Measurements from ENCODE around the gene SBF2. TPM values are rescaled to one million over a fixed set of nuclear protein-coding genes. Genes with fewer than 3 reads are reported as not detected.
"Not testable (repeated sequence)": the region's sequence is repeated elsewhere in the genome, so short reads cannot be mapped to it uniquely, and the experiment has no call there.

Gene SBF2
- total and polyA plus RNA-seq, 11 donors, result 10.4 to 33.9 (median 20.9) TPM

GRCh38 chr11:10004526-10005113 is 289.4 kb downstream of the SBF2 start:
- H3K9me3 ChIP-seq, result peaks cover 0 to 11% (median 0%) of the 10 kb centered on the region in 12 donors
- no peak for ATAC-seq
- intact Hi-C loops (cut with DNase I), result no loop called here
- TF ChIP-seq CTCF (IDR thresholded peaks at IDR 0.05) (no peak), POLR2A (IDR thresholded peaks at IDR 0.05) (no peak)
- H3K27ac ChIP-seq, result no peak overlapping the region
- no peak for DNase-seq
- 94 to 100% (median 100%) methylated on average over 1 of the region's 1 CpG for WGBS, 4 donors
- no peak overlapping the region for H3K4me3 ChIP-seq
- H3K4me1 ChIP-seq, result no peaks in the 10 kb centered on the region
- H3K27me3 ChIP-seq, result no peaks in the 10 kb centered on the region
- H3K36me3 ChIP-seq, result peaks cover 0 to 15% (median 5%) of the 10 kb centered on the region in 9 donors

- H3K27me3 ChIP-seq, result no peaks in the 10 kb centered on the region
- no peaks in the 10 kb centered on the region for H3K4me1 ChIP-seq
- intact Hi-C loops (cut with DNase I), result no loop called here
- no peak overlapping the region for H3K4me3 ChIP-seq
- no peak for DNase-seq
- WGBS, 4 donors, result 83 to 98% (median 90%) methylated on average over 1 of the region's 1 CpG
- H3K36me3 ChIP-seq, result peaks cover 0 to 30% (median 14%) of the 10 kb centered on the region in 9 donors
- TF ChIP-seq CTCF (IDR thresholded peaks at IDR 0.05) (no peak), POLR2A (IDR thresholded peaks at IDR 0.05) (no peak)
- H3K27ac ChIP-seq, result no peak overlapping the region
- no peak for ATAC-seq
- H3K9me3 ChIP-seq, result peaks cover 0 to 11% (median 0%) of the 10 kb centered on the region in 12 donors
Measured at GRCh38 chr11:10002221-10002620, 291.8 kb downstream of the SBF2 start.

GRCh38 chr11:9992306-9992705 is 301.7 kb downstream of the SBF2 start:
- H3K4me1 ChIP-seq, result no peaks in the 10 kb centered on the region
- intact Hi-C loops (cut with DNase I), result loop anchor here in 2 of 10 donors (5.0 kb wide), 1 partner anchor 315 kb away; the partner anchor contains the start of gene ADM (in 2 of the 2)
- TF ChIP-seq CTCF (IDR thresholded peaks at IDR 0.05), result no peak
- no peak for TF ChIP-seq POLR2A (IDR thresholded peaks at IDR 0.05)
- DNase-seq, result no peak
- WGBS, 4 donors, result 94 to 96% (median 95%) methylated on average over 3 of the region's 3 CpGs
- ATAC-seq, result no peak
- no peaks in the 10 kb centered on the region for H3K27me3 ChIP-seq
- peaks cover 0 to 13% (median 0%) of the 10 kb centered on the region in 12 donors for H3K9me3 ChIP-seq
- no peak overlapping the region for H3K27ac ChIP-seq
- H3K36me3 ChIP-seq, result peaks cover 0 to 66% (median 21%) of the 10 kb centered on the region in 9 donors
- no peak overlapping the region for H3K4me3 ChIP-seq

- Histone ChIP-seq H3K4me1 (no peaks in the 10 kb centered on the region), H3K27ac (no peak overlapping the region), H3K4me3 (no peak overlapping the region), H3K36me3 (peaks cover 0 to 53% (median 21%) of the 10 kb centered on the region in 9 donors), H3K9me3 (peaks cover 0 to 13% (median 0%) of the 10 kb centered on the region in 12 donors), H3K27me3 (no peaks in the 10 kb centered on the region)
- TF ChIP-seq POLR2A (IDR thresholded peaks at IDR 0.05) (no peak), CTCF (IDR thresholded peaks at IDR 0.05) (peak in 8 of 12 donors; percentile 8 to 44 (median 18))
- WGBS, 4 donors, result 64 to 76% (median 71%) methylated on average over 4 of the region's 4 CpGs
- DNase-seq (no peak), ATAC-seq (peak in 1 of 4 donors; percentile 36)
- intact Hi-C loops (cut with DNase I), result loop anchor here in 2 of 10 donors (5.0 kb wide), 1 partner anchor 317 kb away; the partner anchor contains the start of gene ADM (in 2 of the 2)
Measured at GRCh38 chr11:9990221-9990973, 303.6 kb downstream of the SBF2 start.

GRCh38 chr11:9987303-9987702 is 306.7 kb downstream of the SBF2 start:
- H3K4me3 ChIP-seq; DNase-seq; intact Hi-C loops (cut with DNase I); H3K27ac ChIP-seq; ATAC-seq; H3K27me3 ChIP-seq; H3K4me1 ChIP-seq: not testable (repeated sequence)
- 90 to 95% (median 94%) methylated on average over 4 of the region's 4 CpGs for WGBS, 4 donors
- H3K9me3 ChIP-seq, result peaks cover 0 to 13% (median 0%) of the 10 kb centered on the region in 12 donors
- peaks cover 0 to 48% (median 13%) of the 10 kb centered on the region in 9 donors for H3K36me3 ChIP-seq
